Measurements from ENCODE around the gene LIPT1. TPM values are rescaled to one million over a fixed set of nuclear protein-coding genes. Genes with fewer than 3 reads are reported as not detected.
"Not testable (repeated sequence)": the region's sequence is repeated elsewhere in the genome, so short reads cannot be mapped to it uniquely, and the experiment has no call there.

The LIPT1 gene
- total RNA-seq, 1 donor = 9.0 TPM

GRCh38 chr2:99188357-99188756 is 33.6 kb downstream of the LIPT1 start:
- H3K4me3 ChIP-seq (ENCODE audit: low read depth, low read length) = no peak overlapping the region

GRCh38 chr2:99190548-99190947 is 35.8 kb downstream of the LIPT1 start:
- H3K4me3 ChIP-seq (ENCODE audit: low read depth, low read length) = no peak overlapping the region
- TF ChIP-seq CTCF (IDR thresholded peaks at IDR 0.05; ENCODE audit: insufficient read depth, low read length) = no peak
- DNase-seq (ENCODE audit: low read depth) = no peak

More at GRCh38 chr2:99188357-99188756, 33.6 kb downstream of the LIPT1 start:
- no peak for TF ChIP-seq CTCF (IDR thresholded peaks at IDR 0.05; ENCODE audit: insufficient read depth, low read length)
- DNase-seq (ENCODE audit: low read depth) = no peak

- H3K4me3 ChIP-seq (ENCODE audit: low read depth, low read length); DNase-seq (ENCODE audit: low read depth): not testable (repeated sequence)
Measured at GRCh38 chr2:99192364-99192763, 37.6 kb downstream of the LIPT1 start.

- no peak for DNase-seq (ENCODE audit: low read depth)
- no peak for TF ChIP-seq CTCF (IDR thresholded peaks at IDR 0.05; ENCODE audit: insufficient read depth, low read length)
- H3K4me3 ChIP-seq (ENCODE audit: low read depth, low read length) = no peak overlapping the region
Measured at GRCh38 chr2:99198103-99198841, 43.5 kb downstream of the LIPT1 start.

GRCh38 chr2:99200076-99200800 is 45.5 kb downstream of the LIPT1 start:
- no peak for TF ChIP-seq CTCF (IDR thresholded peaks at IDR 0.05; ENCODE audit: insufficient read depth, low read length)
- no peak for DNase-seq (ENCODE audit: low read depth)
- H3K4me3 ChIP-seq (ENCODE audit: low read depth, low read length) = no peak overlapping the region

GRCh38 chr2:99201959-99202678 is 47.4 kb downstream of the LIPT1 start:
- no peak for DNase-seq (ENCODE audit: low read depth)
- peak; percentile 47 for TF ChIP-seq CTCF (IDR thresholded peaks at IDR 0.05; ENCODE audit: insufficient read depth, low read length)

GRCh38 chr2:99205491-99205890 is 50.7 kb downstream of the LIPT1 start:
- no peak for DNase-seq (ENCODE audit: low read depth)
- no peak overlapping the region for H3K4me3 ChIP-seq (ENCODE audit: low read depth, low read length)
- TF ChIP-seq CTCF (IDR thresholded peaks at IDR 0.05; ENCODE audit: insufficient read depth, low read length) = no peak

More at GRCh38 chr2:99201959-99202678, 47.4 kb downstream of the LIPT1 start:
- H3K4me3 ChIP-seq (ENCODE audit: low read depth, low read length) = no peak overlapping the region

Data from fibroblast of the aortic adventitia (primary cell).